Stimulated activated CD4-positive, alpha-beta T cell treated with anti-CD3 and anti-CD28 coated beads, Interleukin-12 subunit alpha, Interleukin-12 subunit beta, amount 100 ng/mL, for 4 hours (primary cell): ENCODE measurements around the gene NR6A1.

ENCODE experiments used
- DNase-seq: peaks from one replicate; pipeline ENCODE4 v3.0.0-alpha.2; 2020

The NR6A1 gene

GRCh38 chr9:124602204-124602603 lies 168.9 kb downstream of the NR6A1 start:
- DNase-seq: no peak

DNA sequence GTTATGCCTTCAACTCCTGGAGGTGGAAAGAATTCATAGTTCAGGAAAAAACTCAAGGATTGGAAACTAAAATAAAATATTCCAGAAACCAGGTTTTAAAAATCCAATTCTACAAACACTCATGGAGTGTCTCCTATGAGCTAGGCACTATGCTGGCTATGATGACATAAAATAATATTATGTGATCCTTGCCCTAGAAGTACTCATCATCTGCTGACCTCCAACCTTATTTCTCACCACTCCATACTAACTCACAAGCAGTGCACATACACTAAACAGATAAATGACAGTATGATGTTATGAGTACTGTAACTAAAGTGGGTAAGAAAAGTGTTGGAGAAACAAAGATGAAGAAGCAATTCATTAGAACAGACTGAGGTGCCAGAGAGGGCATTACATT lies 170.7 kb downstream of the NR6A1 start:
- no peak for DNase-seq

GRCh38 chr9:124599121-124599795 lies 171.9 kb downstream of the NR6A1 start:
- DNase-seq: no peak

- no peak for DNase-seq
Measured at GRCh38 chr9:124598048-124598447, 173.1 kb downstream of the NR6A1 start.

DNA sequence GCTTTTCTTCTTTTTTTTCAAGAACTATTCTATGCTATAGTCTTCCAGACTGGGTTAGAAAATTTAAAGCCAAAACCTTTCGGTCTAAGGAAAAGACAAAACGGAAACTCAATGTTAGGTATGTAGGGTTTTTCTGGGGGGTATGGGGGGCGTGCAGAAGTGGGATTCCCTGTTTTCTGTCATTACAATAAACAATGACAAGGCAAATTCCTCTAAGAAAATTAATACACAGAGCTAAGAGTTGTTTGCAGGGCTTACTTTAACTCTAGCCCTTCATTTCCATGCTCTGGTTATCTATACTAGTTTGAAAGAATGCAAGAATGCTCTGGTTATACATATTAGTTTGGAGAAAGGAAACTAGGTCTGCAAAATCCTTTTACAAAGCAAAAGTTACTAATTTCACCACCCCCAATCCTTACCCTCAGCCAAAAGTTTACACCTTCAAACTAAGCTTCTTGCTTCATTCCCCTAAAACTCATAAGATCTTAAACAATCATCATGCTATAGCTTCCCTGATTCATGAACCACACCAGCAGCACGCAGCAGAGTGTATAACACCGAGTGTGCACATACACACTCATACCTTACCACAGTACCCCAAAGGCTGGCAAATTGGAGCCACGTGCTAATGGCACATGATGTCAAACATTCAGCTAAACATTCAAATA lies 174.8 kb downstream of the NR6A1 start:
- no peak for DNase-seq

DNA sequence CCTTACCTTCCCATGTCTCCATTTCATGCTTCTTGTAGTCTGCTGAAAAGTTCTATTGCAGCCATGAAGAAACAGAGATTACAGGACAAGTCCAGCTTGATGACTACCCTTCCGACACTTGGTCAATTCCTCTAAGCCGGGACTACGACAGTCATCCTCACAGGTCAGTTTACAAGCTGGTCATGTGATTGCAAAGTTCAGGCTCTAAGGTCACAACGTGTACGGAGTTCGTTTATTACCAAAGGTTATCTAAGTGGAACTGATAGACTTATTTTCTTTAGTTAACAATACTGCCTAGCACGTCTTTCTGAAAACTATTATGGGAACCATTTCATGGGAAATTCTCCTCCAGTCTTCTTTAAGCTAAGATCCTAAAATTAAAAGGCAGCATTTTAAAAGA lies 175.4 kb downstream of the NR6A1 start:
- no peak for DNase-seq

DNA sequence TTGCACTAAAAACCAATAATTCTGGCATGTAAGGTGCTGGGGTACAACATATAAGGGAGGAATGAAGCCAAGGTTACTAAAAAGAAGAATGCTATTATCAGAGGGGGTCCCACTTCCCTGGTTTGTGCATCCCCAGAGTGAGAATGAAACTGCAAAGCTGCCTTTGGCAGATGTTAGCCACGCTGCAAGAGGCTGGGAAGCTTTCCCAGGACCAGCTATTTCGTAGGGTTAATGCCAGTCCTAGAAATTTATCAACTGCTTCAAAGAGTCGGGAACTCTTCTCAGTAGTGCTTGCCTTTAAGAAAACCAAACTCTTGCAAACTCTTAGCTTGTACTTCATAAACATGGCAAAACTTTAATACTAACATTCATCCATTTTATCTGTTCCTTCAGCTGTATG lies 176.4 kb downstream of the NR6A1 start:
- DNase-seq: no peak

- no peak for DNase-seq
Measured at GRCh38 chr9:124594225-124594624, 176.9 kb downstream of the NR6A1 start.

- no peak for DNase-seq
Measured at GRCh38 chr9:124593651-124594058, 177.5 kb downstream of the NR6A1 start.

GRCh38 chr9:124593200-124593599 lies 177.9 kb downstream of the NR6A1 start:
- no peak for DNase-seq

GRCh38 chr9:124590889-124591641 lies 180.0 kb downstream of the NR6A1 start:
- DNase-seq: no peak

GRCh38 chr9:124584631-124585030 lies 186.5 kb downstream of the NR6A1 start:
- no peak for DNase-seq

GRCh38 chr9:124583134-124583533 lies 188.0 kb downstream of the NR6A1 start:
- no peak for DNase-seq

GRCh38 chr9:124580186-124580585 lies 190.9 kb downstream of the NR6A1 start:
- DNase-seq: no peak

GRCh38 chr9:124576751-124577150 lies 194.4 kb downstream of the NR6A1 start:
- no peak for DNase-seq

- DNase-seq: no peak
Measured at GRCh38 chr9:124574534-124575375, 196.4 kb downstream of the NR6A1 start.

- no peak for DNase-seq
Measured at GRCh38 chr9:124570942-124571666, 200.0 kb downstream of the NR6A1 start.

GRCh38 chr9:124569942-124570341 lies 201.2 kb downstream of the NR6A1 start:
- no peak for DNase-seq

- no peak for DNase-seq
Measured at GRCh38 chr9:124567362-124567761, 203.7 kb downstream of the NR6A1 start.

- DNase-seq: no peak
Measured at GRCh38 chr9:124562328-124562727, 208.8 kb downstream of the NR6A1 start.

DNA sequence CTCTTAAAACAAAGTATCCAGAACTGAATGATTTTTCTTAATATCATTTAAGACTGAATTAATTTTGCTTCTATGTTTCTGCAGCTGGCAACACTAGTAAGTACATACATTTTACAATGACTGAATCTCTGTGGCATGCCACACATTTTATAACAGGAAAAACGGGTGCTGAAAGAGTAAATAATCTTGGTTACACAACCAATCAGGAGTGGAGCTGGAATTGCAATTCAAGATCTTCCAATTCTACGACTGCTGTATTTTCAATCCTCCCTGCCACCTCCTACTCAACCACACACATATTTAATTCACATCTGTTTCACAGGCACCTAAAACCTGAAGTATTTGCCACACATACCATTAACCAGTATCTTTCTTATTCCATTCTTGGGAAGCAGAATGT lies 211.2 kb downstream of the NR6A1 start:
- no peak for DNase-seq

DNA sequence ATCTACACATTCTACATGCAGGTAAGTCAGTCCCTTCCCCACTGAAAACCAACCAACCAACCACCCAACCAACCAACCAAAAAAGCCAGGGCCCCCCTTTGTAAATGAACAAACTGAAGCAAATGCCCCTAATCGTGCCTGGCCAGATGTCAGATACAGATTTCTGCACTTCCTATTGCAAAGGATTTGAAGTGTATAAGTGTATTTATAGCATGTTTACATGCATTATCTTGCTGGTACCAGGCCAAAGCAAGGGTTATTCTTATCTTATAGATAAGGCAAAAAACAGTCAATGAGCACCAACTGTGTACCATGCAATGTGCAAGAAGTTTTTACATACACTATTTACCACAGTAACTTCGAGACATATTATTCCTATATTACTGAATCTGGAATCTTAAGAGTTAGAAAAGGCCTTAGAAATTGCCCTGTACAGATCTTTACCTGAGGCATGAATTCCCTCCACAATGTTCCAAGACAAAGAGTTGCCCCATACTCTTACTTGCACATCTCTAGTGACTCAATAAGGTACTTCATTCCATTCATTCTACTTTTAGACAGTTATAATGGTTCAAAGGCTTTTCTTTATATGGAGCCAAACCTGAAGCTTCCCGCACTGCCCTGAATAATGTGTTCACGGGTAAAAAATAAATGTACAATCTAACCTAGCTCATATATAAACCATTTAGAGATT lies 212.2 kb downstream of the NR6A1 start:
- no peak for DNase-seq
